HG02763 (cell line): ENCODE data around the gene BIRC7.
"Not testable (repeated sequence)": the region's sequence is repeated elsewhere in the genome, so short reads cannot be mapped to it uniquely, and the experiment has no call there.

Source experiments
- ATAC-seq: cut with Tn5 transposase; IDR thresholded peaks from one replicate; pipeline ENCODE4 v1.9.1; 2021; ENCODE audit warnings: mild to moderate bottlenecking, moderate library complexity; ENCODE audit not compliant: unreplicated experiment

The BIRC7 gene

GRCh38 chr20:63206878-63207277 is 28.8 kb upstream of the BIRC7 start:
- no peak for ATAC-seq

- no peak for ATAC-seq
Measured at GRCh38 chr20:63208346-63208909, 27.3 kb upstream of the BIRC7 start.

- ATAC-seq, result no peak
Measured at GRCh38 chr20:63210011-63210605, 25.6 kb upstream of the BIRC7 start.

- no peak for ATAC-seq
Measured at GRCh38 chr20:63212393-63212730, 23.3 kb upstream of the BIRC7 start.

GRCh38 chr20:63212792-63213191 is 22.9 kb upstream of the BIRC7 start:
- no peak for ATAC-seq

- ATAC-seq, result no peak
Measured at GRCh38 chr20:63214514-63214913, 21.2 kb upstream of the BIRC7 start.

- ATAC-seq, result peak; percentile 12
Measured at GRCh38 chr20:63215101-63216040, 20.3 kb upstream of the BIRC7 start.

- ATAC-seq, result peak; percentile 81
Measured at GRCh38 chr20:63216041-63216848, 19.5 kb upstream of the BIRC7 start, which contains the start of gene YTHDF1. Gene YTHDF1, minus strand, starts transcription at chr20:63216131. Its CDS starts 239 bp downstream, at chr20:63215892.

GRCh38 chr20:63216849-63217471 is 18.7 kb upstream of the BIRC7 start:
- no peak for ATAC-seq

- ATAC-seq, result no peak
Measured at GRCh38 chr20:63217706-63218105, 18.0 kb upstream of the BIRC7 start.

GRCh38 chr20:63218701-63219446 is 16.8 kb upstream of the BIRC7 start:
- no peak for ATAC-seq

GRCh38 chr20:63219447-63219821 is 16.3 kb upstream of the BIRC7 start:
- ATAC-seq, result no peak

GRCh38 chr20:63219866-63220521 is 15.7 kb upstream of the BIRC7 start:
- no peak for ATAC-seq

GRCh38 chr20:63220696-63221399 is 14.9 kb upstream of the BIRC7 start:
- no peak for ATAC-seq

- not testable (repeated sequence) for ATAC-seq
Measured at GRCh38 chr20:63221400-63222053, 14.2 kb upstream of the BIRC7 start.

- no peak for ATAC-seq
Measured at GRCh38 chr20:63222541-63222940, 13.2 kb upstream of the BIRC7 start.

- no peak for ATAC-seq
Measured at GRCh38 chr20:63223121-63223825, 12.4 kb upstream of the BIRC7 start.

GRCh38 chr20:63223826-63224207 is 11.9 kb upstream of the BIRC7 start:
- ATAC-seq, result no peak
